ENCODE results near the gene PRSS56. TPM values are rescaled to one million over a fixed set of nuclear protein-coding genes. Genes with fewer than 3 reads are reported as not detected.

PRSS56 gene
- polyA plus RNA-seq, 1 donor from 2014 or later, result 0.16 TPM

- Histone ChIP-seq H3K9ac (ENCODE audit: low read length) (no peak overlapping the region), H3K79me2 (replicated peaks; ENCODE audit: insufficient read depth, low read length) (no peaks in the 10 kb centered on the region), H4K20me1 (ENCODE audit: insufficient read depth) (no peaks in the 10 kb centered on the region), H3K4me3 (ENCODE audit: low read length) (no peak overlapping the region), H3K27me3 (ENCODE audit: insufficient read depth, low read depth, low read length) (peaks cover 20% of the 10 kb centered on the region), H3K9me2 (ENCODE audit: insufficient read depth, low read length) (no peaks in the 10 kb centered on the region), H3K36me3 (ENCODE audit: insufficient read depth, low read length) (no peaks in the 10 kb centered on the region), H3K9me3 (ENCODE audit: low read length) (no peaks in the 10 kb centered on the region), H3K27ac (ENCODE audit: low read length) (no peak overlapping the region), H3K4me2 (ENCODE audit: low read length) (no peak overlapping the region), H3F3A (ENCODE audit: insufficient read depth, low read length, poor library complexity, severe bottlenecking) (no peaks in the 10 kb centered on the region), H2AFZ (ENCODE audit: low read depth, low read length) (no peak overlapping the region)
- TF ChIP-seq SMC3 (conservative IDR thresholded peaks at IDR 0.05; ENCODE audit: poor library complexity), result no peak
- no peak for TF ChIP-seq RAD21 (conservative IDR thresholded peaks at IDR 0.05)
- TF ChIP-seq POLR2AphosphoS5 (IDR thresholded peaks at IDR 0.05), result no peak
- TF ChIP-seq EZH2 (IDR thresholded peaks at IDR 0.05; ENCODE audit: borderline replicate concordance, insufficient read depth, low read length, poor library complexity, severe bottlenecking), result no peak
These were observed 7.8 kb downstream of the PRSS56 start for GRCh38 chr2:232527905-232528470.

GRCh38 chr2:232528746-232529460 lies 8.7 kb downstream of the PRSS56 start:
- no peaks in the 10 kb centered on the region for H4K20me1 ChIP-seq (ENCODE audit: insufficient read depth)
- no peaks in the 10 kb centered on the region for H3K79me2 ChIP-seq (replicated peaks; ENCODE audit: insufficient read depth, low read length)
- no peak overlapping the region for H3K27ac ChIP-seq (ENCODE audit: low read length)
- H3F3A ChIP-seq (ENCODE audit: insufficient read depth, low read length, poor library complexity, severe bottlenecking), result no peaks in the 10 kb centered on the region
- no peak overlapping the region for H2AFZ ChIP-seq (ENCODE audit: low read depth, low read length)
- H3K9ac ChIP-seq (ENCODE audit: low read length), result no peak overlapping the region
- no peaks in the 10 kb centered on the region for H3K36me3 ChIP-seq (ENCODE audit: insufficient read depth, low read length)
- H3K27me3 ChIP-seq (ENCODE audit: insufficient read depth, low read depth, low read length), result peaks cover 10% of the 10 kb centered on the region
- H3K4me3 ChIP-seq (ENCODE audit: low read length), result no peak overlapping the region
- TF ChIP-seq POLR2AphosphoS5 (IDR thresholded peaks at IDR 0.05) (no peak), CTCF (IDR thresholded peaks at IDR 0.05; ENCODE audit: poor library complexity, severe bottlenecking) (no peak), SMC3 (conservative IDR thresholded peaks at IDR 0.05; ENCODE audit: poor library complexity) (no peak), REST (IDR thresholded peaks at IDR 0.05; ENCODE audit: borderline replicate concordance) (no peak), TAF1 (IDR thresholded peaks at IDR 0.05; ENCODE audit: low read depth) (no peak), EP300 (conservative IDR thresholded peaks at IDR 0.05; ENCODE audit: poor library complexity, severe bottlenecking) (no peak), EZH2 (IDR thresholded peaks at IDR 0.05; ENCODE audit: borderline replicate concordance, insufficient read depth, low read length, poor library complexity, severe bottlenecking) (no peak), RAD21 (conservative IDR thresholded peaks at IDR 0.05) (no peak), MXI1 (conservative IDR thresholded peaks at IDR 0.05; ENCODE audit: poor library complexity, severe bottlenecking) (no peak)
- no peak overlapping the region for H3K4me2 ChIP-seq (ENCODE audit: low read length)
- no peaks in the 10 kb centered on the region for H3K9me3 ChIP-seq (ENCODE audit: low read length)
- no peaks in the 10 kb centered on the region for H3K9me2 ChIP-seq (ENCODE audit: insufficient read depth, low read length)
